Effector memory CD8-positive, alpha-beta T cell (primary cell): ENCODE data around the gene KRTAP10-8.
"Not testable (repeated sequence)": the region's sequence is repeated elsewhere in the genome, so short reads cannot be mapped to it uniquely, and the experiment has no call there.

Experiments
- ATAC-seq: fragments of 150-1000 bp; cut with Tn5 transposase; replicated peaks from 2 replicates; pipeline ENCODE4 v1.10.0; 2021; ENCODE audit warnings: mild to moderate bottlenecking, moderate library complexity
- DNase-seq, 3 experiments: peaks; one replicate each; pipeline ENCODE4 v3.0.0; 2021
- H3K27ac Mint-ChIP-seq, 2 donors: one replicate each; pipeline ENCODE4 v1.8.0; 2022; ENCODE audit warnings: mild to moderate bottlenecking in 2 of 2, mixed read lengths in 2 of 2, moderate library complexity in 2 of 2
- H3K27me3 Mint-ChIP-seq, 2 donors: one replicate each; pipeline ENCODE4 v1.8.0; 2022; ENCODE audit warnings: mixed read lengths in 2 of 2
- H3K36me3 Mint-ChIP-seq: one replicate; pipeline ENCODE4 v1.8.0; 2022; ENCODE audit warnings: mild to moderate bottlenecking, moderate library complexity, mixed read lengths; ENCODE audit not compliant: insufficient read depth
- H3K4me1 Mint-ChIP-seq, 2 donors: one replicate each; pipeline ENCODE4 v1.8.0; 2022; ENCODE audit warnings: low read depth in 2 of 2, mixed read lengths in 2 of 2
- H3K4me3 Mint-ChIP-seq, 2 donors: one replicate each; pipeline ENCODE4 v1.8.0; 2022; ENCODE audit warnings: mild to moderate bottlenecking in 2 of 2, mixed read lengths in 2 of 2, moderate library complexity in 2 of 2
- H3K9me3 Mint-ChIP-seq, 2 donors: one replicate each; pipeline ENCODE4 v1.8.0; 2022; ENCODE audit warnings: mixed read lengths in 2 of 2

KRTAP10-8 gene

GRCh38 chr21:44583800-44584147 is 28.1 kb upstream of the KRTAP10-8 start:
- H3K9me3 Mint-ChIP-seq = peaks cover 5 to 9% of the 10 kb centered on the region in 2 donors
- H3K27ac Mint-ChIP-seq = no peak overlapping the region
- peaks cover 0 to 7% of the 10 kb centered on the region in 2 donors for H3K4me1 Mint-ChIP-seq
- no peak for DNase-seq
- no peak overlapping the region for H3K4me3 Mint-ChIP-seq
- H3K36me3 Mint-ChIP-seq = no peaks in the 10 kb centered on the region
- ATAC-seq = peak; percentile 42
- H3K27me3 Mint-ChIP-seq = peaks cover 41 to 89% of the 10 kb centered on the region in 2 donors

- H3K36me3 Mint-ChIP-seq = no peaks in the 10 kb centered on the region
- no peak overlapping the region for H3K27ac Mint-ChIP-seq
- ATAC-seq = no peak
- peaks cover 41 to 89% of the 10 kb centered on the region in 2 donors for H3K27me3 Mint-ChIP-seq
- peaks cover 0 to 7% of the 10 kb centered on the region in 2 donors for H3K4me1 Mint-ChIP-seq
- H3K9me3 Mint-ChIP-seq = peaks cover 5 to 9% of the 10 kb centered on the region in 2 donors
- no peak for DNase-seq
- H3K4me3 Mint-ChIP-seq = no peak overlapping the region
Observed at GRCh38 chr21:44585892-44586291, 26.0 kb upstream of the KRTAP10-8 start.

- no peaks in the 10 kb centered on the region for H3K9me3 Mint-ChIP-seq
- peaks cover 32 to 74% of the 10 kb centered on the region in 2 donors for H3K27me3 Mint-ChIP-seq
- no peak for ATAC-seq
- no peak overlapping the region for H3K4me3 Mint-ChIP-seq
- peak overlapping the region in 1 of 2 donors; percentile 35 for H3K27ac Mint-ChIP-seq
- DNase-seq = no peak
- peaks cover 2 to 5% of the 10 kb centered on the region in 2 donors for H3K4me1 Mint-ChIP-seq
- no peaks in the 10 kb centered on the region for H3K36me3 Mint-ChIP-seq
Observed at GRCh38 chr21:44589094-44589493, 22.8 kb upstream of the KRTAP10-8 start.

GRCh38 chr21:44589586-44590305 is 22.1 kb upstream of the KRTAP10-8 start:
- Mint-ChIP-seq H3K27me3 (peaks cover 25 to 67% of the 10 kb centered on the region in 2 donors), H3K4me1 (peaks cover 0 to 2% of the 10 kb centered on the region in 2 donors), H3K36me3 (no peaks in the 10 kb centered on the region), H3K27ac (peak overlapping the region in 1 of 2 donors; percentile 35), H3K4me3 (no peak overlapping the region), H3K9me3 (no peaks in the 10 kb centered on the region)
- no peak for DNase-seq
- ATAC-seq = no peak

- ATAC-seq (no peak), DNase-seq (no peak)
- Mint-ChIP-seq H3K9me3 (no peaks in the 10 kb centered on the region), H3K4me1 (peaks cover 0 to 3% of the 10 kb centered on the region in 2 donors), H3K27ac (no peak overlapping the region), H3K27me3 (peaks cover 22 to 62% of the 10 kb centered on the region in 2 donors), H3K36me3 (no peaks in the 10 kb centered on the region), H3K4me3 (no peak overlapping the region)
Observed at GRCh38 chr21:44590311-44590721, 21.6 kb upstream of the KRTAP10-8 start.

GRCh38 chr21:44590897-44591800 is 20.7 kb upstream of the KRTAP10-8 start:
- Mint-ChIP-seq H3K27ac (peak overlapping the region in 1 of 2 donors; percentile 46), H3K27me3 (peaks cover 14 to 53% of the 10 kb centered on the region in 2 donors)
- H3K36me3 Mint-ChIP-seq, H3K4me1 Mint-ChIP-seq, DNase-seq, H3K9me3 Mint-ChIP-seq, ATAC-seq, H3K4me3 Mint-ChIP-seq: not testable (repeated sequence)

GRCh38 chr21:44591801-44592130 is 20.1 kb upstream of the KRTAP10-8 start:
- H3K9me3 Mint-ChIP-seq, ATAC-seq, DNase-seq, H3K4me3 Mint-ChIP-seq, H3K36me3 Mint-ChIP-seq, H3K4me1 Mint-ChIP-seq: not testable (repeated sequence)
- H3K27me3 Mint-ChIP-seq = peaks cover 8 to 47% of the 10 kb centered on the region in 2 donors
- peak overlapping the region in 1 of 2 donors; percentile 46 for H3K27ac Mint-ChIP-seq

GRCh38 chr21:44592446-44593311 is 19.2 kb upstream of the KRTAP10-8 start, which contains the start of gene KRTAP10-6:
KRTAP10-6 (minus strand) TSS chr21:44592505; CDS start chr21:44592484, 21 bp downstream.
- ATAC-seq = no peak
- Mint-ChIP-seq H3K36me3 (no peaks in the 10 kb centered on the region), H3K27ac (peak within 1 kb of the TSS in 1 of 2 donors; percentile 46), H3K4me1 (peaks cover 4 to 5% of the 10 kb centered on the region in 2 donors), H3K27me3 (peaks cover 0 to 38% of the 10 kb centered on the region in 2 donors), H3K9me3 (no peaks in the 10 kb centered on the region), H3K4me3 (no peak within 1 kb of the TSS)
- DNase-seq = no peak

- DNase-seq (no peak), ATAC-seq (no peak)
- peaks cover 2% of the 10 kb centered on the region in 2 donors for H3K9me3 Mint-ChIP-seq
- no peaks in the 10 kb centered on the region for H3K36me3 Mint-ChIP-seq
- no peak overlapping the region for H3K27ac Mint-ChIP-seq
- H3K27me3 Mint-ChIP-seq = peaks cover 0 to 33% of the 10 kb centered on the region in 2 donors
- no peak overlapping the region for H3K4me3 Mint-ChIP-seq
- peaks cover 4 to 5% of the 10 kb centered on the region in 2 donors for H3K4me1 Mint-ChIP-seq
Observed at GRCh38 chr21:44593598-44594405, 18.1 kb upstream of the KRTAP10-8 start.

- H3K4me1 Mint-ChIP-seq = peaks cover 4 to 5% of the 10 kb centered on the region in 2 donors
- no peak for ATAC-seq
- no peak for DNase-seq
- peaks cover 0 to 27% of the 10 kb centered on the region in 2 donors for H3K27me3 Mint-ChIP-seq
- H3K36me3 Mint-ChIP-seq = no peaks in the 10 kb centered on the region
- H3K27ac Mint-ChIP-seq = no peak overlapping the region
- no peak overlapping the region for H3K4me3 Mint-ChIP-seq
- H3K9me3 Mint-ChIP-seq = peaks cover 2 to 4% of the 10 kb centered on the region in 2 donors
Observed at GRCh38 chr21:44594406-44594916, 17.4 kb upstream of the KRTAP10-8 start.

GRCh38 chr21:44595524-44595923 is 16.4 kb upstream of the KRTAP10-8 start:
- peaks cover 2 to 4% of the 10 kb centered on the region in 2 donors for H3K9me3 Mint-ChIP-seq
- H3K4me1 Mint-ChIP-seq = peaks cover 4 to 5% of the 10 kb centered on the region in 2 donors
- H3K27me3 Mint-ChIP-seq = peaks cover 0 to 17% of the 10 kb centered on the region in 2 donors
- DNase-seq = no peak
- no peak for ATAC-seq
- no peak overlapping the region for H3K4me3 Mint-ChIP-seq
- no peaks in the 10 kb centered on the region for H3K36me3 Mint-ChIP-seq
- peak overlapping the region; percentile 18 to 55 for H3K27ac Mint-ChIP-seq

GRCh38 chr21:44596068-44596725 is 15.7 kb upstream of the KRTAP10-8 start:
- no peak for ATAC-seq
- no peaks in the 10 kb centered on the region for H3K36me3 Mint-ChIP-seq
- H3K4me3 Mint-ChIP-seq = no peak overlapping the region
- no peak overlapping the region for H3K27ac Mint-ChIP-seq
- peaks cover 2 to 4% of the 10 kb centered on the region in 2 donors for H3K9me3 Mint-ChIP-seq
- H3K27me3 Mint-ChIP-seq = peaks cover 0 to 21% of the 10 kb centered on the region in 2 donors
- peaks cover 5% of the 10 kb centered on the region in 2 donors for H3K4me1 Mint-ChIP-seq
- DNase-seq = no peak
